Colonic mucosa (tissue), 4 donors: ENCODE measurements around the gene MANSC4. TPM values are rescaled to one million over a fixed set of nuclear protein-coding genes. Genes with fewer than 3 reads are reported as not detected.

Source experiments
- DNase-seq: peaks from one replicate; pipeline ENCODE4 v3.0.0-alpha.2; 2020
- H3K27ac ChIP-seq: fragments of 200-600 bp; one replicate; pipeline ENCODE4 v1.8.0; 2021
- H3K27me3 ChIP-seq: fragments of 200-600 bp; one replicate; pipeline ENCODE4 v1.8.0; 2021
- H3K36me3 ChIP-seq: fragments of 200-600 bp; one replicate; pipeline ENCODE4 v1.8.0; 2021
- H3K4me1 ChIP-seq: fragments of 200-600 bp; one replicate; pipeline ENCODE4 v1.8.0; 2021; ENCODE audit warnings: mild to moderate bottlenecking
- H3K4me3 ChIP-seq: fragments of 200-600 bp; one replicate; pipeline ENCODE4 v1.8.0; 2021
- H3K9ac ChIP-seq, 2 donors: one replicate each; pipeline ENCODE4 v1.7.0; 2013; ENCODE audit warnings: control low read depth in 2 of 2, low read depth in 2 of 2, low read length in 2 of 2
- H3K9me3 ChIP-seq: fragments of 200-600 bp; one replicate; pipeline ENCODE4 v1.8.0; 2021
- CTCF ChIP-seq: fragments of 200-600 bp; IDR thresholded peaks from one replicate; pipeline ENCODE4 v1.8.0; 2022; ENCODE audit warnings: antibody characterized with exemption, mild to moderate bottlenecking
- intact Hi-C: fragments of 100-400 bp; cut with DNase I; formaldehyde crosslinking; loops from one replicate; pipeline ENCODE4 v1.14.1; 2022
- total RNA-seq, 2 donors: library from RNA; stranded (reverse); fragmentation: NEBNext Ultra II Directional in 1 of 2; extraction: Animal tissue kit (Norgen Biotek cat#: 25700) in 1 of 2; gene quantifications; one replicate each; pipeline ENCODE4 v1.2.1, GENCODE V29; 2021
- donor health status: healthy.
- donor health status: DM: no; HTN: no; CAD: no.
- donor health status: DM: no; HTN: no; CAD: no.

MANSC4 gene
- total RNA-seq, 2 donors from 2014 or later: not detected

DNA sequence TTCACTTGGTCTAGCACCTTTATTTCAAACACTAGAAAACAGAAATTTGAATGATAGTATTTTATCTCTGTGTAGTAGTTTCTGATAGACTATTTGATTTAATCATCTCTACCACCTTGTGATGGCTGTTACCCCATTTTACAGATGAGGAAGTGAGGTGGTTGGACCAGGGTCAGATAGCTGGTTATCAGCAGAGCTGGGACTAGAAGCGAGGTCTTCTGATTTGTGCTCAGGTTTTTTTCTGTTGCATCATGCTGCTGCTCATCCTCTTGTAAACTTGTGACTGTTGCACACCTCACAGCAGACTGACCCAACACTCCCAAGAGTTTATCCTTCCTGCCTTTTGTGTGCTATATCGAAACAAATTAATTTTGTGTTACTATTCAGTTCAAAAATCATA, 10.1 kb upstream of the MANSC4 start:
- no peak overlapping the region for H3K9ac ChIP-seq
- no peak for TF ChIP-seq CTCF
- no peaks in the 10 kb centered on the region for H3K9me3 ChIP-seq
- intact Hi-C loops: no loop called here
- no peak for DNase-seq
- H3K27me3 ChIP-seq: no peaks in the 10 kb centered on the region
- no peak overlapping the region for H3K27ac ChIP-seq
- H3K4me1 ChIP-seq: peaks cover 4% of the 10 kb centered on the region
- peaks cover 4% of the 10 kb centered on the region for H3K36me3 ChIP-seq
- H3K4me3 ChIP-seq: no peak overlapping the region

DNA sequence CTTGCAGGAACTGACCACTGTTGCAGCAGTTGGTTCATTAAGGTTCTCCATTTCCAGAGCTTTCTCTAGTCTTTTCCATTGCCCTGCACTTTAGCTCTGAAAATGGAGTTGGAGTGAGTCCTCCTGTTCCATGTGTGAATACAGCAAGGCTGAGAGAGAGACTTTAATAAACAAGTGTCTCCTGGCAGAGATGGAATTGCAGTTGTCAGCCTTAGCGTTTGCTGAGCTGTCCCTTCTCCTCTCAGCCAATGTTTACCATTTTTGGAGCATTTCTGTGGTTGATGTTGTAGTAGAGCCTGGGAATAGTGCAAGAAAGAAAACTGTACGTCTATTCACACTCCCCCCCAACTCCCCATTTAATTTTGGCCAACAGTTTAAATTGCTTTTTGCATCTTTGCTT, 7.5 kb upstream of the MANSC4 start:
- intact Hi-C loops: loop anchor here (10.0 kb wide), 1 partner anchor 53 kb away; no protein-coding TSS in a partner anchor
- Histone ChIP-seq H3K4me1 (peaks cover 4% of the 10 kb centered on the region), H3K4me3 (no peak overlapping the region), H3K9ac (no peak overlapping the region), H3K27me3 (no peaks in the 10 kb centered on the region), H3K9me3 (no peaks in the 10 kb centered on the region), H3K27ac (no peak overlapping the region), H3K36me3 (peaks cover 2% of the 10 kb centered on the region)
- TF ChIP-seq CTCF: no peak
- no peak for DNase-seq

- Histone ChIP-seq H3K4me1 (peaks cover 9% of the 10 kb centered on the region), H3K4me3 (no peak overlapping the region), H3K9ac (no peak overlapping the region), H3K27me3 (no peaks in the 10 kb centered on the region), H3K36me3 (no peaks in the 10 kb centered on the region), H3K27ac (no peak overlapping the region), H3K9me3 (no peaks in the 10 kb centered on the region)
- intact Hi-C loops: loop anchor here (10.0 kb wide), 1 partner anchor 51 kb away; no protein-coding TSS in a partner anchor
- no peak for TF ChIP-seq CTCF
- DNase-seq: no peak
Observed at GRCh38 chr12:27785882-27786570, 6.0 kb upstream of the MANSC4 start.

GRCh38 chr12:27782481-27782880, 2.4 kb upstream of the MANSC4 start:
- no peak overlapping the region for H3K27ac ChIP-seq
- intact Hi-C loops: loop anchor here (10.0 kb wide), 1 partner anchor 48 kb away; no protein-coding TSS in a partner anchor
- H3K4me1 ChIP-seq: peaks cover 9% of the 10 kb centered on the region

GRCh38 chr12:27781680-27782079, 1.6 kb upstream of the MANSC4 start:
- peak overlapping the region; percentile 78 for H3K4me3 ChIP-seq
- no peaks in the 10 kb centered on the region for H3K9me3 ChIP-seq
- no peaks in the 10 kb centered on the region for H3K27me3 ChIP-seq
- DNase-seq: no peak
- TF ChIP-seq CTCF: no peak
- intact Hi-C loops: loop anchor here (10.0 kb wide), 1 partner anchor 47 kb away; no protein-coding TSS in a partner anchor
- no peaks in the 10 kb centered on the region for H3K36me3 ChIP-seq
- no peak overlapping the region for H3K9ac ChIP-seq
- H3K27ac ChIP-seq: peak overlapping the region; percentile 3
- peaks cover 9% of the 10 kb centered on the region for H3K4me1 ChIP-seq

More at GRCh38 chr12:27782481-27782880, 2.4 kb upstream of the MANSC4 start:
- Histone ChIP-seq H3K9me3 (no peaks in the 10 kb centered on the region), H3K4me3 (no peak overlapping the region), H3K27me3 (no peaks in the 10 kb centered on the region), H3K36me3 (no peaks in the 10 kb centered on the region), H3K9ac (no peak overlapping the region)
- DNase-seq: no peak
- TF ChIP-seq CTCF: no peak
